ENCODE measurements around the gene RLBP1. TPM values are rescaled to one million over a fixed set of nuclear protein-coding genes. Genes with fewer than 3 reads are reported as not detected.

Gene RLBP1
- total and polyA plus RNA-seq, 2 donors from 2014 or later = not detected

DNA sequence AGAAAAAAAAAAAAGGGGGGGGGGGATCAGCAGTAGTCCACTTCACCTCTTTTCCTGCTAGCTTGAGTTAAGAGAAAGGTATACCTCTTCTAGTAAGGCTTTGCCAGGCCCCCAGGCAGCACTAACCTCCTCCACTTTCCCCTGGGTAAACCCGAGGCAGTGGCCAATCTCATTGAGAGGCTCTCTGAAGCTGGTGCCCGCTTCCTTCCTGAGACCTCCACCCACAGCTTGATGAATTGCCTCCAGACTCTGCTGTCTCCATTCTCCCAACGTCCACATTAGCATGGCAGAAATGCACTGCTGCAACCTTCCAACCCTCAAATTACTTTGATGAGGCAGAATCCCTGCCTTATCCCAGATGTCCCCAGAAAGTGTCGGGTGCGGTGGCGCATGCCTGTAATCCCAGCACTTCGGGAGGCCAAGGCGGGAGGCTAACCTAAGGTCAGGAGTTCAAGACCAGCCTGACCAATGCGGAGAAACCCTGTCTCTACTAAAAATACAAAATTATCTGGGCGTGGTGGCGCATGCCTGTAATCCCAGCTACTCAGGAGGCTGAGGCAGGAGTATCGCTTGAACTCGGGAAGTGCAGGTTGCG lies 15.3 kb downstream of the RLBP1 start:
- Histone ChIP-seq H3K4me1 (ENCODE audit: control insufficient read depth in 2 of 3, insufficient read depth in 2 of 3, low read depth in 1 of 3, low read length in 3 of 3) (no peaks in the 10 kb centered on the region), H3K36me3 (ENCODE audit: control insufficient read depth in 2 of 3, insufficient read depth in 3 of 3, low read length in 3 of 3) (no peaks in the 10 kb centered on the region), H3K4me3 (ENCODE audit: low read length in 3 of 3) (no peak overlapping the region), H3K9me3 (ENCODE audit: control insufficient read depth in 2 of 3, insufficient read depth in 1 of 3, low read length in 3 of 3) (no peaks in the 10 kb centered on the region), H3K27me3 (ENCODE audit: control insufficient read depth, insufficient read depth, low read length) (no peaks in the 10 kb centered on the region), H3K27ac (ENCODE audit: low read depth in 2 of 2, low read length in 2 of 2) (no peak overlapping the region), H3K9ac (ENCODE audit: low read length in 3 of 3) (no peak overlapping the region)
- no peak for FAIRE-seq
- no peak for DNase-seq
- intact Hi-C loops (cut with DNase I) = no loop called here
- TF ChIP-seq, protein P1, sequence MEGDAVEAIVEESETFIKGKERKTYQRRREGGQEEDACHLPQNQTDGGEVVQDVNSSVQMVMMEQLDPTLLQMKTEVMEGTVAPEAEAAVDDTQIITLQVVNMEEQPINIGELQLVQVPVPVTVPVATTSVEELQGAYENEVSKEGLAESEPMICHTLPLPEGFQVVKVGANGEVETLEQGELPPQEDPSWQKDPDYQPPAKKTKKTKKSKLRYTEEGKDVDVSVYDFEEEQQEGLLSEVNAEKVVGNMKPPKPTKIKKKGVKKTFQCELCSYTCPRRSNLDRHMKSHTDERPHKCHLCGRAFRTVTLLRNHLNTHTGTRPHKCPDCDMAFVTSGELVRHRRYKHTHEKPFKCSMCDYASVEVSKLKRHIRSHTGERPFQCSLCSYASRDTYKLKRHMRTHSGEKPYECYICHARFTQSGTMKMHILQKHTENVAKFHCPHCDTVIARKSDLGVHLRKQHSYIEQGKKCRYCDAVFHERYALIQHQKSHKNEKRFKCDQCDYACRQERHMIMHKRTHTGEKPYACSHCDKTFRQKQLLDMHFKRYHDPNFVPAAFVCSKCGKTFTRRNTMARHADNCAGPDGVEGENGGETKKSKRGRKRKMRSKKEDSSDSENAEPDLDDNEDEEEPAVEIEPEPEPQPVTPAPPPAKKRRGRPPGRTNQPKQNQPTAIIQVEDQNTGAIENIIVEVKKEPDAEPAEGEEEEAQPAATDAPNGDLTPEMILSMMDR (IDR thresholded peaks at IDR 0.05; ENCODE audit: borderline replicate concordance, extremely low read depth, insufficient read depth) = no peak

DNA sequence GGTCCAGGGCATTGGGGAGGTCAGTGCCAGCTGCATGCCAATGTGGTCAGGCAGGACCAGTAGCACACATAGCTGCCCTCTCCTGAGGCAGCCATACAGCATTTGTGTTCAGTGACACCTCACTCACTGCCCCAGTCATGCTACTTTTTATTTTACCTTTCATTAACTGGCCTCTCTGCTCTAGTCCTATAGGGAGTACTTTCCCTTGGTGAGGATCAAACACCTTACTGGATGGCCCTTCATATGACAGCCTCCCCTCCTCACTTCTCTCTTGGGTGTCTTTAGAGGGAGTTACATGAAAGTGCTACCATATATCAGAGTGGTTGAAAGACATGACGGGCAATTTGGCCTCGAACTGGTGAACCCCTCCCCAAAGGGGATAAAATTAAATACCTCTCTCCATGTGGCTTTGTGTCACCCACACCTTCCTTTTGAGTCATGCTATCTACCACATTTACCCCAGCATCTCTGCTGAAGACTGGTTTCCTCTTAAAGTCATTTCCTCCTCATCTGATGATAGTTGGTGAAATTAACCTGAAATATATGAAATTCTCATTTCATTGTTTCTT lies 17.6 kb downstream of the RLBP1 start:
- Histone ChIP-seq H3K9me3 (ENCODE audit: control insufficient read depth in 2 of 3, insufficient read depth in 1 of 3, low read length in 3 of 3) (no peaks in the 10 kb centered on the region), H3K4me1 (ENCODE audit: control insufficient read depth in 2 of 3, insufficient read depth in 2 of 3, low read depth in 1 of 3, low read length in 3 of 3) (no peaks in the 10 kb centered on the region), H3K4me3 (ENCODE audit: low read length in 3 of 3) (no peak overlapping the region), H3K27me3 (ENCODE audit: control insufficient read depth, insufficient read depth, low read length) (no peaks in the 10 kb centered on the region), H3K27ac (ENCODE audit: low read depth in 2 of 2, low read length in 2 of 2) (no peak overlapping the region), H3K36me3 (ENCODE audit: control insufficient read depth in 2 of 3, insufficient read depth in 3 of 3, low read length in 3 of 3) (peaks cover 0 to 3% (median 0%) of the 10 kb centered on the region in 3 donors), H3K9ac (ENCODE audit: low read length in 3 of 3) (no peak overlapping the region)
- intact Hi-C loops (cut with DNase I) = no loop called here
- DNase-seq (no peak), FAIRE-seq (no peak)
- TF ChIP-seq, protein P1 (IDR thresholded peaks at IDR 0.05; ENCODE audit: borderline replicate concordance, extremely low read depth, insufficient read depth) = no peak

DNA sequence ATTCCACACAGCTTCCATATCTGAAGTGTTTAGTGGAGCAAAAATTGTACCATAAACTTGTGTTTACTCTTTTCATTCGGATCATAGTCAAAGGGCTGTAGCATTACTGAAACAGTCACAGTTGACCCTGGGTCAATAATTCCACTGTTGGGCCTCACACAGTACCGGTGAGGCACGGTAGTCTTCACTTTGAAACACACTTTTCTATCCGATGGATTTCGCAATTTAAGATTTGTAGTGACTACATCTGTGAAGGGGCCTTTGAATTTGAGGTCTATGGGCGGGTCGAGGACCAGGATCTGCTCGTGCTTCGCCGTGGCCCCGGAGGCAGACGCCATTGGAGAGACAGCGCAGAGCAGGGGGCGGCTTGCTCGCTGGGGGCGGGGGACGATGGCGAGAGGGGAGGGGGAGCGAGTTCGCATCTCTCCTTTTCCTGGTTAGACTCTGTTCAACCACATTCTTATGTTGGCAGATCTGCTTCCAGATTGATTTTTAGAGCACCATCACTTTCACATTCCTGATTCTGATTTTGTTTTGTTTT lies 19.8 kb downstream of the RLBP1 start:
- FAIRE-seq (no peak), DNase-seq (no peak)

More for the DNA sequence above, 19.8 kb downstream of the RLBP1 start:
- TF ChIP-seq, protein P1 (IDR thresholded peaks at IDR 0.05; ENCODE audit: borderline replicate concordance, extremely low read depth, insufficient read depth) = no peak
- H3K9ac ChIP-seq (ENCODE audit: low read length in 3 of 3) = no peak overlapping the region
- peaks cover 0 to 3% (median 0%) of the 10 kb centered on the region in 3 donors for H3K36me3 ChIP-seq (ENCODE audit: control insufficient read depth in 2 of 3, insufficient read depth in 3 of 3, low read length in 3 of 3)
- H3K27ac ChIP-seq (ENCODE audit: low read depth in 2 of 2, low read length in 2 of 2) = no peak overlapping the region
- H3K4me3 ChIP-seq (ENCODE audit: low read length in 3 of 3) = no peak overlapping the region
- no peaks in the 10 kb centered on the region for H3K9me3 ChIP-seq (ENCODE audit: control insufficient read depth in 2 of 3, insufficient read depth in 1 of 3, low read length in 3 of 3)
- intact Hi-C loops (cut with DNase I) = no loop called here
- H3K4me1 ChIP-seq (ENCODE audit: control insufficient read depth in 2 of 3, insufficient read depth in 2 of 3, low read depth in 1 of 3, low read length in 3 of 3) = no peaks in the 10 kb centered on the region
- H3K27me3 ChIP-seq (ENCODE audit: control insufficient read depth, insufficient read depth, low read length) = no peaks in the 10 kb centered on the region

Data from kidney (tissue), 14 donors.